B cell (primary cell): ENCODE measurements around the gene KIAA1217. TPM values are rescaled to one million over a fixed set of nuclear protein-coding genes. Genes with fewer than 3 reads are reported as not detected.

Source experiments
- ATAC-seq: fragments of 200-7000 bp; cut with Tn5 transposase; one replicate; pipeline ENCODE4 v1.10.0; 2021; ENCODE audit warnings: low read depth, mild to moderate bottlenecking, moderate number of reproducible peaks, moderate library complexity
- CTCF ChIA-PET: fragments of 350-600 bp; sonication (Branson Sonifier 250); formaldehyde crosslinking; loops from one replicate; lab custom pipeline; 2021; ENCODE audit warnings: antibody characterized with exemption, inconsistent platforms; lab: Charles Lee
- POLR2A ChIA-PET: fragments of 350-600 bp; sonication (Branson Sonifier 250); formaldehyde crosslinking; loops from one replicate; lab custom pipeline; 2021; ENCODE audit warnings: antibody characterized with exemption; lab: Charles Lee
- DNase-seq: peaks from one replicate; pipeline ENCODE4 v3.0.0; 2013
- H2AFZ ChIP-seq: 2 replicates; pipeline ENCODE4 v1.6.1; 2012; ENCODE audit warnings: mild to moderate bottlenecking, low read depth, low read length; ENCODE audit not compliant: insufficient read depth, poor library complexity, severe bottlenecking
- H3K27ac ChIP-seq, 2 donors: 1 replicate in 1 of 2; 2 replicates in 1 of 2; pipeline ENCODE4 v1.5.1; 2012 to 2013; ENCODE audit warnings: low read length in 2 of 2, mild to moderate bottlenecking in 2 of 2, moderate library complexity in 1 of 2
- H3K27me3 ChIP-seq, 4 experiments: fragments of 200-600 bp in 1 of 4; sonication (generic) in 1 of 4; replicated peaks in 1 of 4; 1 replicate in 2 of 4; 2 replicates in 2 of 4; pipeline versions ENCODE4 v1.6.1 to v1.7.0; 2013 to 2016; ENCODE audit warnings: low read length in 3 of 4, mild to moderate bottlenecking in 2 of 4, mixed read lengths in 1 of 4, moderate library complexity in 1 of 4; ENCODE audit not compliant: insufficient read depth in 4 of 4, control insufficient read depth in 3 of 4; ENCODE audit errors: control extremely low read depth in 1 of 4
- H3K36me3 ChIP-seq, 2 experiments: replicated peaks in 1 of 2; 1 replicate in 1 of 2; 2 replicates in 1 of 2; pipeline versions ENCODE4 v1.6.1 to v1.7.1; 2013; ENCODE audit warnings: low read length in 1 of 2; ENCODE audit not compliant: insufficient read depth in 2 of 2, control insufficient read depth in 1 of 2; ENCODE audit errors: control extremely low read depth in 1 of 2, extremely low read depth in 1 of 2
- H3K4me1 ChIP-seq, 2 donors: fragments of 200-600 bp in 1 of 2; sonication (generic) in 1 of 2; 1 replicate in 1 of 2; 2 replicates in 1 of 2; pipeline versions ENCODE4 v1.5.1 to v1.6.1; 2013 to 2017; ENCODE audit warnings: low read length in 2 of 2; ENCODE audit not compliant: control insufficient read depth in 2 of 2, insufficient read depth in 2 of 2
- H3K4me2 ChIP-seq: replicated peaks from 2 replicates; pipeline ENCODE3; 2012; ENCODE audit warnings: mild to moderate bottlenecking, low read depth, low read length; ENCODE audit not compliant: poor library complexity, severe bottlenecking
- H3K4me3 ChIP-seq, 5 experiments: fragments of 200-600 bp in 1 of 5; sonication (generic) in 1 of 5; 1 replicate in 3 of 5; 2 replicates in 2 of 5; pipeline versions ENCODE4 v1.5.1 to v1.7.0; 2011 to 2016; ENCODE audit warnings: low read length in 4 of 5, mild to moderate bottlenecking in 4 of 5, low read depth in 2 of 5, control low read depth in 1 of 5, moderate library complexity in 1 of 5; ENCODE audit not compliant: insufficient read depth in 1 of 5; ENCODE audit errors: control extremely low read depth in 1 of 5, extremely low read depth in 1 of 5
- H3K79me2 ChIP-seq: fragments of 200-600 bp; sonication (generic); one replicate; pipeline ENCODE4 v1.6.0; 2016; ENCODE audit warnings: low read length; ENCODE audit not compliant: control insufficient read depth, insufficient read depth
- H3K9ac ChIP-seq: fragments of 200-600 bp; sonication (generic); 2 replicates; pipeline ENCODE4 v1.6.1; 2017; ENCODE audit warnings: mild to moderate bottlenecking, low read length, moderate library complexity
- H3K9me3 ChIP-seq, 3 donors: one replicate each; pipeline versions ENCODE4 v1.6.1 to v1.7.1; 2013; ENCODE audit warnings: low read length in 2 of 3; ENCODE audit not compliant: control insufficient read depth in 2 of 3, insufficient read depth in 1 of 3; ENCODE audit errors: control extremely low read depth in 1 of 3
- H4K20me1 ChIP-seq: 2 replicates; pipeline ENCODE4 v1.6.0; 2012; ENCODE audit warnings: mild to moderate bottlenecking, low read length; ENCODE audit not compliant: insufficient read depth, control insufficient read depth, poor library complexity, severe bottlenecking
- H3K27ac Mint-ChIP-seq: one replicate; pipeline ENCODE4 v1.8.0; 2021; ENCODE audit warnings: mixed read lengths
- H3K27me3 Mint-ChIP-seq: one replicate; pipeline ENCODE4 v1.8.0; 2021; ENCODE audit warnings: mixed read lengths
- H3K4me1 Mint-ChIP-seq: one replicate; pipeline ENCODE4 v1.8.0; 2021; ENCODE audit warnings: mixed read lengths
- H3K4me3 Mint-ChIP-seq: one replicate; pipeline ENCODE4 v1.8.0; 2021; ENCODE audit warnings: mixed read lengths
- H3K9me3 Mint-ChIP-seq: one replicate; pipeline ENCODE4 v1.8.0; 2022; ENCODE audit warnings: mixed read lengths; ENCODE audit not compliant: insufficient read depth
- CTCF ChIP-seq: fragments of 200-600 bp; IDR thresholded peaks from one replicate; pipeline ENCODE4 v1.8.0; 2022; ENCODE audit warnings: antibody characterized with exemption, mild to moderate bottlenecking
- EZH2 ChIP-seq: IDR thresholded peaks from 2 replicates; pipeline ENCODE4 v1.6.1; 2012; ENCODE audit warnings: borderline replicate concordance, low read depth, mild to moderate bottlenecking, moderate library complexity, low read length; ENCODE audit not compliant: insufficient read depth, poor library complexity, severe bottlenecking
- WGBS: methylation state at CpG from one replicate; pipeline ENCODE4 v1.1.5; 2013; ENCODE audit warnings: missing lambda C conversion rate; ENCODE audit not compliant: insufficient coverage; 5-methylcytosine and 5-hydroxymethylcytosine counted together
- intact Hi-C: fragments of 100-400 bp; cut with micrococcal nuclease; formaldehyde crosslinking; loops from one replicate; pipeline ENCODE4 v1.10.0; 2022
- polyA plus RNA-seq: library from polyadenylated mRNA; depleted of rRNA; stranded (reverse); fragments of >200 nt; gene quantifications from 2 replicates; pipeline ENCODE4 v1.2.3, GENCODE V29; 2012
- total RNA-seq, 2 donors: library from RNA; stranded (reverse); fragments of 120-200 nt in 1 of 2; gene quantifications; 1 replicate in 1 of 2; 2 replicates in 1 of 2; pipeline versions ENCODE4 v1.2.3 to v1.2.4, GENCODE V29; 2013 to 2022

Gene KIAA1217
- total and polyA plus RNA-seq, 2 donors (not counting 1 experiment from before 2014, with no cell fraction given), result 0.67 TPM; not detected in 1

- Histone ChIP-seq H2AFZ (no peak overlapping the region), H3K4me1 (no peaks in the 10 kb centered on the region), H3K4me2 (no peak overlapping the region), H3K9ac (no peak overlapping the region), H4K20me1 (no peaks in the 10 kb centered on the region), H3K9me3 (no peaks in the 10 kb centered on the region), H3K27ac (no peak overlapping the region), H3K4me3 (no peak overlapping the region), H3K36me3 (no peaks in the 10 kb centered on the region), H3K79me2 (no peaks in the 10 kb centered on the region), H3K27me3 (no peaks in the 10 kb centered on the region)
- DNase-seq (no peak), ATAC-seq (no peak)
- no peak overlapping the region for H3K4me3 Mint-ChIP-seq
- H3K4me1 Mint-ChIP-seq, result no peaks in the 10 kb centered on the region
- 93% methylated on average over 10 of the region's 10 CpGs for WGBS
- no peaks in the 10 kb centered on the region for H3K9me3 Mint-ChIP-seq
- POLR2A ChIA-PET, result no interaction called here
- peaks cover 3% of the 10 kb centered on the region for H3K27me3 Mint-ChIP-seq
- intact Hi-C loops, result no loop called here
- no peak for TF ChIP-seq EZH2
- no peak for TF ChIP-seq CTCF
- no peak overlapping the region for H3K27ac Mint-ChIP-seq
- CTCF ChIA-PET, result interaction anchor here (0.6 kb wide), 1 partner anchor 56 kb away, joined by 3 read pairs; no protein-coding TSS in a partner anchor
These were observed 341.7 kb downstream of the KIAA1217 start for GRCh38 chr10:24550680-24551079.

GRCh38 chr10:24551161-24551560 is 342.2 kb downstream of the KIAA1217 start:
- H3K4me3 Mint-ChIP-seq, result no peak overlapping the region
- H3K4me1 Mint-ChIP-seq, result no peaks in the 10 kb centered on the region
- no peak for TF ChIP-seq EZH2
- Histone ChIP-seq H3K9ac (no peak overlapping the region), H3K27ac (no peak overlapping the region), H3K9me3 (no peaks in the 10 kb centered on the region), H3K36me3 (no peaks in the 10 kb centered on the region), H4K20me1 (no peaks in the 10 kb centered on the region), H3K4me3 (no peak overlapping the region), H2AFZ (no peak overlapping the region), H3K4me2 (no peak overlapping the region), H3K27me3 (no peaks in the 10 kb centered on the region), H3K79me2 (no peaks in the 10 kb centered on the region), H3K4me1 (no peaks in the 10 kb centered on the region)
- CTCF ChIA-PET, result interaction anchor here (0.6 kb wide), 1 partner anchor 56 kb away, joined by 3 read pairs; no protein-coding TSS in a partner anchor
- ATAC-seq (no peak), DNase-seq (no peak)
- 67% methylated on average over 1 of the region's 2 CpGs for WGBS
- H3K27ac Mint-ChIP-seq, result no peak overlapping the region
- POLR2A ChIA-PET, result no interaction called here
- H3K27me3 Mint-ChIP-seq, result peaks cover 3% of the 10 kb centered on the region
- intact Hi-C loops, result no loop called here
- no peaks in the 10 kb centered on the region for H3K9me3 Mint-ChIP-seq
